HUES48 (cell line): Measurements from ENCODE around the gene TMEM174.

Source experiments
- H3K27ac ChIP-seq: one replicate; pipeline ENCODE4 v1.7.0; 2013; ENCODE audit warnings: low read depth, low read length, inconsistent platforms
- H3K27me3 ChIP-seq: 2 replicates; pipeline ENCODE4 v1.6.1; 2013; ENCODE audit warnings: mild to moderate bottlenecking, low read length; ENCODE audit not compliant: control insufficient read depth, insufficient read depth
- H3K36me3 ChIP-seq: 2 replicates; pipeline ENCODE4 v1.6.1; 2013; ENCODE audit warnings: low read length; ENCODE audit not compliant: control insufficient read depth, insufficient read depth
- H3K4me1 ChIP-seq: 2 replicates; pipeline ENCODE4 v1.6.1; 2013; ENCODE audit warnings: mild to moderate bottlenecking, low read length; ENCODE audit not compliant: control insufficient read depth, insufficient read depth
- H3K4me3 ChIP-seq: 2 replicates; pipeline ENCODE4 v1.5.1; 2013; ENCODE audit warnings: mild to moderate bottlenecking, low read depth, low read length
- H3K9ac ChIP-seq: 2 replicates; pipeline ENCODE4 v1.6.1; 2013; ENCODE audit warnings: mild to moderate bottlenecking, low read depth, low read length, moderate library complexity
- H3K9me3 ChIP-seq: 2 replicates; pipeline ENCODE4 v1.6.1; 2013; ENCODE audit warnings: low read length; ENCODE audit not compliant: control insufficient read depth, insufficient read depth

Gene TMEM174

DNA sequence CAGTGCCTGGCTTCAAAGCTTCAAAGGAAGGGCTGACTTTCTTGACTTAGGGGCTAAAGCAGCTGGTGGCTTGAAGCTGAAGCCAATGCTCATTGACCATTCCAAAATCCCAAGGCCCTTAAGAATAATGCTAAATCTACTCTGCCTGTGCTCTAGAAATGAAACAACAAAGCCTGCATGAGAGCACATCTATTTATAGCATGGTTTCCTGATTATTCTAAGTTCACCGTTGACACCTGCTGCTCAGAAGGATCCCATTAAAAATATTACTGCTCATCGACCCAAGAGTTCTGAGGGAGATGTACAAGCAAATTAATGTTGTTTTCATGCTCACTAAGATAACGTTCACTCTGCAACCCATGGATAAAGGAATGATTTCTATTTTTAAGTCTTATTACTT lies 6.7 kb downstream of the TMEM174 start:
- H3K4me1 ChIP-seq = no peaks in the 10 kb centered on the region
- no peak overlapping the region for H3K27ac ChIP-seq
- H3K36me3 ChIP-seq = no peaks in the 10 kb centered on the region
- no peaks in the 10 kb centered on the region; the same call in 1 of the 2 replicates for H3K9me3 ChIP-seq
- H3K27me3 ChIP-seq = no peaks in the 10 kb centered on the region
- no peak overlapping the region for H3K9ac ChIP-seq
- no peak overlapping the region for H3K4me3 ChIP-seq

DNA sequence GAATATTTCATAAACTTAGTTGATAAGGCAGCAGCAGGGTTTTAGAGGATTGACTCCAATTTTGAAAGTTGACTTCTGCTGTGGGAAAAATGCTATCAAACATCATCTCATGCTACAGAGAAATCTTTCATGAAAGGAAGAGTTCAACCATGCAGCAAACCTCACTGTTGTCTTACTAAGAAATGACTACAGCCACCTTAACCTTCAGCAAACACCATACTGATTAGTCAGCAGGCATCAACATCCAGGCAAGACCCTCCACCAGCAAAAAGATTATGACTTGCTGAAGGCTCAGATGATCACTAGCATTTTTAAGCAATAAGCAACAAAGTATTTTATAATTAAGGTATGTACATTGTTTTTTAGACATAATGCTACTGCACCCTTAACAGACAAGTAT lies 7.6 kb downstream of the TMEM174 start:
- H3K9ac ChIP-seq = no peak overlapping the region
- no peaks in the 10 kb centered on the region for H3K27me3 ChIP-seq
- H3K36me3 ChIP-seq = no peaks in the 10 kb centered on the region
- no peak overlapping the region for H3K27ac ChIP-seq
- no peak overlapping the region for H3K4me3 ChIP-seq
- H3K4me1 ChIP-seq = no peaks in the 10 kb centered on the region
- no peaks in the 10 kb centered on the region; the same call in 1 of the 2 replicates for H3K9me3 ChIP-seq

DNA sequence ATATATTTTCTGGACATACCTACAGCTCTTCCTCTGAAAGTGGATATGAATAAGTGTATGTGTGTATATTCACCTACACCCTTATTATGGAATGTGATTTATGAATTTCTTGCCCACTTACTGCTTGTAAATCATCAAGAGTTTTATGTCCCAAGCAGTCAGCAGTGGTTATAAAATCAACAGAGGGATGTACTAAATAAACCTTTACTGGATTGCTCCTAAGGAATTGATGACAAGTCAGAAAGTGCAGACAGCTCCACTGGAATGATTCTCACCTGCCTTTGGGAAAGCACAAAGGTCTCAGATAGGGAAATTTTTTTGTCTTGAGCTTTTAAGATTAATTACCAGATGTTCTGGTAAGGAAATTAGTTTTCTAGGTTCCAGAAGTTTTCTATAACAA lies 9.3 kb downstream of the TMEM174 start:
- H3K9me3 ChIP-seq = no peaks in the 10 kb centered on the region; the same call in 1 of the 2 replicates
- no peak overlapping the region for H3K9ac ChIP-seq

DNA sequence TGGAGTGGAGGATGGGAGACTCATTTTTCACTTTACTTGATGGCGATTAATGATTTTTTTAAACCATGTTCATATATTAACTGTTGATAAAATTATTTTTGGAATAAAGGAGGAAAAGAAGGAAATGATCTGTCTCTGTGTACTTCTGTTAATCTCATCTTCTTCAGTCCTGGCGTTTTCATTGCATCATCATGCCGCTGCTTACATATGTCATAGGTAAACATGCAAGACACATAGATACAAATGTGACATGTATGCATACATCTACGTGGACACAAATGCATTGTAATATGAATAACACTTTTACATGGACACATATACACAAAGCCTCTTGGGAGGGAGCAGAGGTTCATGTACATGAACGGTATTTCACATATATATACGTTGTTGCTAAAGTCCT lies 10.0 kb downstream of the TMEM174 start:
- Histone ChIP-seq H3K27me3 (no peaks in the 10 kb centered on the region), H3K27ac (no peak overlapping the region)

More for the DNA sequence above, 9.3 kb downstream of the TMEM174 start:
- Histone ChIP-seq H3K4me1 (no peaks in the 10 kb centered on the region), H3K27ac (no peak overlapping the region), H3K36me3 (no peaks in the 10 kb centered on the region), H3K4me3 (no peak overlapping the region), H3K27me3 (no peaks in the 10 kb centered on the region)

DNA sequence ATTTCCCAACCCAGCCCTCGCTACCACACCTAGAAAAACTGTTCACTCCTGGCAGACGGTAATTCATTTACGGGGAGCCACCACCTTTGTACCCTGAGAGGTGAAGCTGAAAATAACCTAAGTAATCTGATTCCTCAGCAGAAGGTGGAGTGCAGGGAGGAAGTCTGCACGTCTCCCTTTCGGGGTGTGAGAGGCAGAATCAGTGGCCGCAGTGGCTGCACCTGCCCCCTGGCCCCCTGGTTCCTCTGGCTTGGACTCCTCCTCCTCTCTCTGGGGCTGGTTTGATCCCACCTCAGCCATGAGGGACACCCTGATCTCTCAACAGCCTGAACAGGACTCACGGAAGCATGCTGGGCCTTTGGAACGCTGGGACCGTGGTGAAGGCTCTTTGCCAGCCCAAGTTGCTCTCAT lies 10.5 kb downstream of the TMEM174 start:
- no peak overlapping the region for H3K4me3 ChIP-seq
- H3K36me3 ChIP-seq = no peaks in the 10 kb centered on the region
- H3K27ac ChIP-seq = no peak overlapping the region
- H3K9me3 ChIP-seq = no peaks in the 10 kb centered on the region; the same call in 1 of the 2 replicates
- no peaks in the 10 kb centered on the region for H3K4me1 ChIP-seq
- H3K27me3 ChIP-seq = no peaks in the 10 kb centered on the region
- H3K9ac ChIP-seq = no peak overlapping the region

More for the DNA sequence above, 10.0 kb downstream of the TMEM174 start:
- H3K4me3 ChIP-seq = no peak overlapping the region
- no peak overlapping the region for H3K9ac ChIP-seq
- H3K9me3 ChIP-seq = no peaks in the 10 kb centered on the region; the same call in 1 of the 2 replicates
- H3K36me3 ChIP-seq = no peaks in the 10 kb centered on the region
- H3K4me1 ChIP-seq = no peaks in the 10 kb centered on the region

DNA sequence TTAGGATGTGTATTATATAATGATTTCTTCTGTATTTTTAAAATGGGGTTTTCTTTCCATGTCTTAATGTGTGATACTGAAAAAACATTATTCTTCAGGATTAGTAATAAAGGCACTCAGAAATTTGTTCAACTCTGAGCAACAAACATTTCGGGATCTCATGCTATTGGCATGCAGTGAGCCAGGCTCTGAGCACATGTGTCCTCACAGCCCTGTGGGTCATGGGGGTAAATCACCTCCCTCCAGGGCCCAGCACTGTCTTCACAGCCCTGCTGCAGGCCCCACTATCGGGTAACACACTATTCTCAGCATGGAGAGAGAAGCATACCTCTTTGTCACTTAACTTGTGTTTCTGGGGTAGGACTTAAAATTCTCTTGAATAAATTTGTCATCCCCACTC lies 14.0 kb downstream of the TMEM174 start:
- H3K27me3 ChIP-seq = no peaks in the 10 kb centered on the region
- no peaks in the 10 kb centered on the region; the same call in 1 of the 2 replicates for H3K9me3 ChIP-seq
- H3K27ac ChIP-seq = no peak overlapping the region

DNA sequence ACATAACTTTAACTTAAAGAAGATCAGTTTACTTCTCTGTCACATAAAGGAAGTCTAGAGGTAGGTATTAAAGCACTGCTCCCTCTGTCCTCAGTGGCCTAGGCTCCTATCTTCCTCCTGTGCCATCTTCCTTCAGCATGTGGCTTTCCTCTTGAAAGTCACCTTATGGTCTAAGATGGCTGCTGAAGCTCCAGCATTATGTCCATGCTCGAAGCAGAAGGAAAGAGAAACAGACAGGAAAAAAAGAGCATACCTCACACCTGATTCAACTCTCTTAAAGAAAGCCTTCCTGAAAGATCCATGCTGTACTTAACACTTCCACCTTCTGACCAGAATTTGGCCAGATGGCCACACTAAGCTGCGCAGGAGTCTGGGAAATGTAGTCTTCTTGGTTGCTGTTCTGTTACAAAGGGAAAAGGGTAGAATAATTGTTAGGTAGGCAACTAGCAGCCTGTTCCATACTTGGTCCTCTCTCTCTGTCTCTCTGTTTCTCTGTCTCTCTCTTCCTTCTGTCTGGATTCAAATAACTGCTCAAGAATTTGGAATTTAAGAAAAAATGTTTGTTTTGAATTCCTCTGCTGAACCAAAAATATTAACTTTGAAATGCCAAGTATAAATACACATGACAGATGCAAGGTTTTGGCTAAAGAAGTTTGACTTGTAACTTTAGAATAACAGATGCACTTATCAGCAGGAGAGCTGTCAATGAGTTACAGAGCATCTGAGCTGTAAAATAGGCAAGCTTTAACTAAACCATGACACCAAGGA lies 16.0 kb downstream of the TMEM174 start:
- Histone ChIP-seq H3K9me3 (no peaks in the 10 kb centered on the region; the same call in 1 of the 2 replicates), H3K4me1 (peaks cover 15% of the 10 kb centered on the region), H3K27me3 (no peaks in the 10 kb centered on the region), H3K9ac (no peak overlapping the region), H3K4me3 (no peak overlapping the region), H3K27ac (no peak overlapping the region), H3K36me3 (no peaks in the 10 kb centered on the region)

More for the DNA sequence above, 14.0 kb downstream of the TMEM174 start:
- Histone ChIP-seq H3K4me1 (peaks cover 15% of the 10 kb centered on the region), H3K9ac (no peak overlapping the region), H3K4me3 (no peak overlapping the region), H3K36me3 (no peaks in the 10 kb centered on the region)

DNA sequence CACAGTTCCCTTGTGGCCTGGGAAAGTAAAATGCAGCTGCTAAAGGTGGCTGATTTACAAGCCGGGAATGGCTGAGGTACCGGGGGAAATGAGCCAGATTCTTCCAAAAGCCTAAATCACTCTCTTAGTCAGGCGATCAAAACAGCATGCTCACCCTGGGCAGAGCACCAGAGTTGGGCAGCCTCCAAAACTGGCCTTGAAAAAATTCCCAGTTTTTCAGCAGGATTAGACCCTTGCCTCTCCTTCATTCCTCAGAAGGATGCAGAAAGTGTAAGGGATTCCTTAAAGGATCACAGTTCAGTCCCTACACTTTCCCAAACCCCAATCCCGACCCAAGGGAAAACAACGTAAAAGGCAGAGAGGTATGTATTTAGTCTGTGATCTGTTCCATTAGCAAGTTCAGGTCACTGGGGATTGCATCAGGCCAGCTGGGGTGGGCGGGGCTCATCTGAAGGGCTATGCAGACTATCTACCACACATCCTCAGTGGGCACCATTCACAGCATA lies 16.9 kb downstream of the TMEM174 start:
- no peaks in the 10 kb centered on the region for H3K27me3 ChIP-seq
- no peak overlapping the region for H3K27ac ChIP-seq
- H3K36me3 ChIP-seq = no peaks in the 10 kb centered on the region
- no peak overlapping the region for H3K4me3 ChIP-seq
- H3K9ac ChIP-seq = no peak overlapping the region
- no peaks in the 10 kb centered on the region for H3K9me3 ChIP-seq
- H3K4me1 ChIP-seq = peaks cover 15% of the 10 kb centered on the region

DNA sequence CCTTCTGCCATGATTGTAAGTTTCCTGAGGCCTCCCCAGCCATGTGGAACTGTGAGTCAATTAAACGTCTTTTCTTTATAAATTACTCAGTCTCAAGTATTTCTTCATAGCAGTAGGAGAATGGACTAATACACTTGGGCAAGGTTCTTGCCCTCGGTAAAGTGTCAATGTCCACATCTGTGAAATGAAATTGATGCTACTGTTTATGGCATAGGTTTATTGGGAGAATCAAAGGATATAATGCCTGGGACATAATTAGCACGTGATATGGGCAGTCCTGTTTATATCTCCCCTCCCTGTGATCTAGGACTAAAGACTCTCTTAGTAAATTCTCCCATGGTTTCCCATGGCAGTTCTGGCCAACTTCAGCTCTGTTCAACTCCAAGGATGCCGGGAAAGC lies 19.4 kb downstream of the TMEM174 start:
- no peak overlapping the region for H3K9ac ChIP-seq
- H3K4me1 ChIP-seq = peaks cover 15% of the 10 kb centered on the region
- H3K4me3 ChIP-seq = no peak overlapping the region
- no peaks in the 10 kb centered on the region for H3K9me3 ChIP-seq
- H3K27ac ChIP-seq = no peak overlapping the region
- H3K36me3 ChIP-seq = no peaks in the 10 kb centered on the region
- no peaks in the 10 kb centered on the region for H3K27me3 ChIP-seq

DNA sequence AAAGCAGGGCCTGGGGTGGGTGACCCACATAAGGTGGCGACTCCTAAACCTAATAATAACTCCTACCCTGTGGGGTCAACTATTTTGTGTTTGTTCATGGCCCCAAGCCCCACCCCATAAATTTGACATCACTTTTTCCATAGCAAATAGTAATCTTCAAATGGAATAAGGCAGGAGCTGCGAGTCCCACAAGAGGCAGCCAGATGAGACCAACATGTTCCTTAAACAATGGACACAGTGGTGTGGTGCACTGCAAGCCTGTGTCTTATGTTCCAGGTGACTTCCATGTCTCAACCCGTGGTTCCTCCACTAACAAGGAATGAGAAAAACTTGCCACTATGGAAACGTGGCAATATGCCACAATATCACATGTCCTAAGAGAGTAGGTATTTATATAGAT lies 20.6 kb downstream of the TMEM174 start:
- Histone ChIP-seq H3K9ac (no peak overlapping the region), H3K27me3 (no peaks in the 10 kb centered on the region), H3K36me3 (no peaks in the 10 kb centered on the region), H3K27ac (no peak overlapping the region), H3K4me3 (no peak overlapping the region), H3K4me1 (peaks cover 15% of the 10 kb centered on the region), H3K9me3 (no peaks in the 10 kb centered on the region)

DNA sequence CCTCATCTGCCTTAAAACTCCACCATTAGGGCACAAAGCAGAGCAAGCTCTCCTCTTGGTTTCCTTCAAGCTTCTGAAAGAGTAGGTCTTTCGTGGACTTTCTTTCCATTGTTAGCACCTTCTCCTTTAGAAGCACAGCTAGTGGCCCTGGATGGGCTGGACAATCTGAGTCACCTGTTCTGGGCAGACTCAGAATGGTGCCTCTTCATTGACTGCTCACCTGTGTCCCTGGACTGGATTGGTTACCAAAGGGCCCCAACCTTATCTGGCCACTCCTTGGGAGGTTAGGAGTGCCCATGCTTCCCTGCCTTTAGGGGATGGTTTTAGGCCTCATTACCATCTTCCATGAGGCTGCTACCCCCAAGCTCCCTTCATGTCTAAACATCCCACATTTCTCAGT lies 23.2 kb downstream of the TMEM174 start:
- H3K27me3 ChIP-seq = peaks cover 1% of the 10 kb centered on the region
- no peak overlapping the region for H3K27ac ChIP-seq
- no peaks in the 10 kb centered on the region; the same call in 1 of the 2 replicates for H3K4me1 ChIP-seq

More for the DNA sequence above, 23.2 kb downstream of the TMEM174 start:
- H3K9ac ChIP-seq = no peak overlapping the region
- H3K4me3 ChIP-seq = no peak overlapping the region
- H3K36me3 ChIP-seq = no peaks in the 10 kb centered on the region
- no peaks in the 10 kb centered on the region for H3K9me3 ChIP-seq
